ENCODE results near the gene HSD17B1. TPM values are rescaled to one million over a fixed set of nuclear protein-coding genes. Genes with fewer than 3 reads are reported as not detected.
A peak's percentile ranks its signal among the peaks of the same experiment; 100 is the strongest.

The HSD17B1 gene
- total and polyA plus RNA-seq, 8 donors, result 0.55 to 4.8 (median 2.7) TPM; not detected in 3

- peak overlapping the region in 3 of 5 donors; percentile 37 to 93 (median 58) for H3K27ac ChIP-seq
- no peaks in the 10 kb centered on the region for H3K27me3 ChIP-seq
- 70 to 76% (median 73%) methylated on average over 6 of the region's 6 CpGs for WGBS, 5 donors
- peaks cover 31 to 77% (median 44%) of the 10 kb centered on the region in 4 donors for H3K4me1 ChIP-seq
- DNase-seq, result no peak
- intact Hi-C loops (cut with DNase I; ENCODE audit: low total_unique reads), result loop anchor here (5.0 kb wide), 1 partner anchor 99 kb away; no protein-coding TSS in a partner anchor
- no peak for TF ChIP-seq EP300 (IDR thresholded peaks at IDR 0.05)
- TF ChIP-seq, protein P1, sequence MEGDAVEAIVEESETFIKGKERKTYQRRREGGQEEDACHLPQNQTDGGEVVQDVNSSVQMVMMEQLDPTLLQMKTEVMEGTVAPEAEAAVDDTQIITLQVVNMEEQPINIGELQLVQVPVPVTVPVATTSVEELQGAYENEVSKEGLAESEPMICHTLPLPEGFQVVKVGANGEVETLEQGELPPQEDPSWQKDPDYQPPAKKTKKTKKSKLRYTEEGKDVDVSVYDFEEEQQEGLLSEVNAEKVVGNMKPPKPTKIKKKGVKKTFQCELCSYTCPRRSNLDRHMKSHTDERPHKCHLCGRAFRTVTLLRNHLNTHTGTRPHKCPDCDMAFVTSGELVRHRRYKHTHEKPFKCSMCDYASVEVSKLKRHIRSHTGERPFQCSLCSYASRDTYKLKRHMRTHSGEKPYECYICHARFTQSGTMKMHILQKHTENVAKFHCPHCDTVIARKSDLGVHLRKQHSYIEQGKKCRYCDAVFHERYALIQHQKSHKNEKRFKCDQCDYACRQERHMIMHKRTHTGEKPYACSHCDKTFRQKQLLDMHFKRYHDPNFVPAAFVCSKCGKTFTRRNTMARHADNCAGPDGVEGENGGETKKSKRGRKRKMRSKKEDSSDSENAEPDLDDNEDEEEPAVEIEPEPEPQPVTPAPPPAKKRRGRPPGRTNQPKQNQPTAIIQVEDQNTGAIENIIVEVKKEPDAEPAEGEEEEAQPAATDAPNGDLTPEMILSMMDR (IDR thresholded peaks at IDR 0.05), result no peak
- peaks cover 5 to 21% (median 12%) of the 10 kb centered on the region in 4 donors for H3K36me3 ChIP-seq
- H3K9me3 ChIP-seq, result no peaks in the 10 kb centered on the region
- H3K4me3 ChIP-seq, result no peak overlapping the region
Observed at GRCh38 chr17:42526031-42526444, 26.7 kb upstream of the HSD17B1 start.

DNA sequence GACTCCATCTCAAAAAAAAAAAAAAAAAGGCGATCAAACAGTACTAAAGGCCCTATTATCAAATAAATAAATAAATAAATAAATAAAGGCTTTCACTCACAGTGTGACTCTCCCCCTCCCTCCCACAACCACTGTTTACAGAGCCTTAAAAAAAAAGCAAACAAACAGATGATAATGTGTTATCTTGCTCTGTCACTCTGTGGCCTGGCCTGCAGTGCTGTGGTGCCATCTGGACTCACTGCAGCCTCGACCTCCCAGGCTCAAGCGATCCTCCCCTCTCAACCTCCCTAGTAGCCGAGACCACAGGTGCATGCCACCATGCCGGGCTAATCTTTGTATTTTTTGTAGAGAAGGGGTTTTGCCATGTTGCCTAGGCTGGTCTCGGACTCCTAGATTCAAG is 24.8 kb upstream of the HSD17B1 start:
- Histone ChIP-seq H3K9me3 (no peaks in the 10 kb centered on the region), H3K27me3 (no peaks in the 10 kb centered on the region), H3K4me1 (peaks cover 22 to 72% (median 41%) of the 10 kb centered on the region in 4 donors), H3K36me3 (peaks cover 0 to 2% (median 0%) of the 10 kb centered on the region in 4 donors), H3K4me3 (no peak overlapping the region), H3K27ac (no peak overlapping the region)
- WGBS, 5 donors, result 81 to 89% (median 85%) methylated on average over 6 of the region's 6 CpGs
- intact Hi-C loops (cut with DNase I; ENCODE audit: low total_unique reads), result loop anchor here (5.0 kb wide), 1 partner anchor 101 kb away; no protein-coding TSS in a partner anchor
- no peak for DNase-seq
- TF ChIP-seq, protein P1 (IDR thresholded peaks at IDR 0.05), result no peak
- TF ChIP-seq POLR2A (IDR thresholded peaks at IDR 0.05) (no peak), POLR2AphosphoS5 (IDR thresholded peaks at IDR 0.05) (no peak)

DNA sequence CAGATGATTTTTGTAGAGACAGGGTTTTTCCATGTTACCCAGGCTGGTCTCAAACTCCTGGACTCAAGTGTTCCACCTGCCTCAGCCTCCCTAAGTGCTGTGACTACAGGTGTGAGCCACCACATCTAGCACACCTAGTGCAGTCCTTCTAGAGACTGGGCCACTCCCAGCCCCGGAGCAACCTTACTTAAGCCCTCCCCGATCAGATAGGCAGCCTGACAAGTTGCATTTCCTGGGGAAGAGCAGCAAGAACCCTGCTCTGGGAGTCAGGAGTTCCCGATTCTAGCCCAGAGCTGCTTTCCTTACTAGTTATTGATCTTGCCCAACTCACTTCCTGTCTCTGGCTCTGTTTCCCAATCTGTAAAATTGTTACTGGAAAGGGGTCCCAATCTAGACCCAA is 23.7 kb upstream of the HSD17B1 start:
- Histone ChIP-seq H3K4me1 (peaks cover 17 to 66% (median 39%) of the 10 kb centered on the region in 4 donors), H3K27ac (peak overlapping the region in 1 of 5 donors; percentile 4), H3K36me3 (no peaks in the 10 kb centered on the region), H3K9me3 (no peaks in the 10 kb centered on the region), H3K4me3 (no peak overlapping the region), H3K27me3 (no peaks in the 10 kb centered on the region)
- DNase-seq, result no peak
- WGBS, 5 donors, result 16 to 47% (median 39%) methylated on average over 3 of the region's 3 CpGs
- intact Hi-C loops (cut with DNase I; ENCODE audit: low total_unique reads), result loop anchor here (5.0 kb wide), 1 partner anchor 102 kb away; no protein-coding TSS in a partner anchor
- TF ChIP-seq POLR2AphosphoS5 (IDR thresholded peaks at IDR 0.05) (no peak), EP300 (IDR thresholded peaks at IDR 0.05) (no peak), POLR2A (IDR thresholded peaks at IDR 0.05) (no peak)
- TF ChIP-seq, protein P1 (IDR thresholded peaks at IDR 0.05), result no peak

DNA sequence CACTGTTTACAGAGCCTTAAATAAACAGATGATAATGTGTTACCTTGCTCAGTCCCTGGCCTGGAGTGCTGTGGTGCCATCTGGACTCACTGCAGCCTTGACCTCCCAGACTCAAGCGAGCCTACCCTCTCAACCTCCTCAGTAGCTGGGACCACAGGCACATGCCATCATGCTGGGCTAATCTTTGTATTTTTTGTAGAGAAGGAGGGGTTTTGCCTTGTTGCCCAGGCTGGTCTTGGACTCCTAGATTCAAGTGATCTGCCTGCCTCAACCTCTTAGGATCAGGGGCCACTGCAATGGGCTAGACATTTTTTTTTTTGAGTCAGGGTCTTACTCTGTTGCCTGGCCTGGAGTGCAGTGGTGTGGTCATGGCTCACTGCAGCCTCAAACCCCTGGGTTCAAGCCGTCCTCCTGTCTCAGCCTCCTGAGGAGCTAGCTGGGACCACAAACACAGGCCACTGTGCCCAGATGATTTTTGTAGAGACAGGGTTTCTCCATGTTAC is 21.7 kb upstream of the HSD17B1 start:
- Histone ChIP-seq H3K4me3 (no peak overlapping the region), H3K27me3 (no peaks in the 10 kb centered on the region), H3K27ac (peak overlapping the region; percentile 80 to 91 (median 88)), H3K4me1 (peaks cover 28 to 69% (median 48%) of the 10 kb centered on the region in 4 donors), H3K36me3 (no peaks in the 10 kb centered on the region), H3K9me3 (no peaks in the 10 kb centered on the region)
- DNase-seq, result no peak
- no peak for TF ChIP-seq EP300 (IDR thresholded peaks at IDR 0.05)
- TF ChIP-seq, protein P1 (IDR thresholded peaks at IDR 0.05), result no peak
- no peak for TF ChIP-seq POLR2AphosphoS5 (IDR thresholded peaks at IDR 0.05)
- no peak for TF ChIP-seq POLR2A (IDR thresholded peaks at IDR 0.05)
- 57 to 75% (median 66%) methylated on average over 2 of the region's 2 CpGs for WGBS, 5 donors
- intact Hi-C loops (cut with DNase I; ENCODE audit: low total_unique reads), result no loop called here
